AG09309 (cell line): ENCODE measurements around the gene KBTBD4.
"Not testable (repeated sequence)": the region's sequence is repeated elsewhere in the genome, so short reads cannot be mapped to it uniquely, and the experiment has no call there.

Experiments
- DNase-seq: peaks from one replicate; pipeline ENCODE4 v3.0.0-alpha.2; 2010; ENCODE audit warnings: low read depth
- H3K4me3 ChIP-seq: 2 replicates; pipeline ENCODE4 v1.5.1; 2011; ENCODE audit warnings: mild to moderate bottlenecking, low read depth, low read length, moderate library complexity; ENCODE audit not compliant: control insufficient read depth
- TF ChIP-seq, protein P1 (sequence below): IDR thresholded peaks from 2 replicates; pipeline ENCODE4 v1.5.1; 2011; ENCODE audit warnings: mild to moderate bottlenecking, low read depth, low read length, inconsistent platforms; ENCODE audit not compliant: insufficient read depth, control insufficient read depth; ENCODE audit errors: missing control alignments

KBTBD4 gene

GRCh38 chr11:47538741-47539565 is 39.8 kb downstream of the KBTBD4 start:
- TF ChIP-seq, protein P1, sequence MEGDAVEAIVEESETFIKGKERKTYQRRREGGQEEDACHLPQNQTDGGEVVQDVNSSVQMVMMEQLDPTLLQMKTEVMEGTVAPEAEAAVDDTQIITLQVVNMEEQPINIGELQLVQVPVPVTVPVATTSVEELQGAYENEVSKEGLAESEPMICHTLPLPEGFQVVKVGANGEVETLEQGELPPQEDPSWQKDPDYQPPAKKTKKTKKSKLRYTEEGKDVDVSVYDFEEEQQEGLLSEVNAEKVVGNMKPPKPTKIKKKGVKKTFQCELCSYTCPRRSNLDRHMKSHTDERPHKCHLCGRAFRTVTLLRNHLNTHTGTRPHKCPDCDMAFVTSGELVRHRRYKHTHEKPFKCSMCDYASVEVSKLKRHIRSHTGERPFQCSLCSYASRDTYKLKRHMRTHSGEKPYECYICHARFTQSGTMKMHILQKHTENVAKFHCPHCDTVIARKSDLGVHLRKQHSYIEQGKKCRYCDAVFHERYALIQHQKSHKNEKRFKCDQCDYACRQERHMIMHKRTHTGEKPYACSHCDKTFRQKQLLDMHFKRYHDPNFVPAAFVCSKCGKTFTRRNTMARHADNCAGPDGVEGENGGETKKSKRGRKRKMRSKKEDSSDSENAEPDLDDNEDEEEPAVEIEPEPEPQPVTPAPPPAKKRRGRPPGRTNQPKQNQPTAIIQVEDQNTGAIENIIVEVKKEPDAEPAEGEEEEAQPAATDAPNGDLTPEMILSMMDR = no peak
- no peak overlapping the region for H3K4me3 ChIP-seq

GRCh38 chr11:47536915-47537314 is 41.9 kb downstream of the KBTBD4 start:
- DNase-seq = no peak
- no peak overlapping the region for H3K4me3 ChIP-seq
- TF ChIP-seq, protein P1 = no peak

More at GRCh38 chr11:47538741-47539565, 39.8 kb downstream of the KBTBD4 start:
- no peak for DNase-seq

DNA sequence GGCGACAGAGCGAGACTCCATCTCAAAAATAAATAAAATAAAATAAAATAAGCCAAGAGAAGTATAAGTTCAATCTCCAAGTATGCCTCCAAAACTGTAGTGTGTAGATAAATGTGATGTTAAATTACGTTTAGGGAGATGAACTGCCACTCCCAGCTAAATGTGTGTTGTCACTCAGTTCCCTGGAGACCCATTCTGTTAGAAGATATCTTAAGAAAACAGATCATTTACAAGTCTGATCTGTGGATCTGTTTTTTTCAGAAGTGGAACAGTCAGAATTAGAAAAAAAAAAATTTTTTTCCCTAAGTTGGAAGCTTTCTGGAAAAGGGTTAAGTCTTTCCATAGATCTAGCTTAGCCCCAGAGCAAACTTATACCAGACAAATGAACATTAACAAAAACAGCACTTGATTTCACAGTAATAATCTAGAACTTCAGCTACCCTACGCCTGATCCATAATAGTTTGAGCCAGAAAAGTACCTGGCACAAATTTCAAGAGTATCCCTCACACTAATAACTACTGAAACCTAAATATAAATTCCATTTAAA is 44.0 kb downstream of the KBTBD4 start:
- no peak overlapping the region for H3K4me3 ChIP-seq
- DNase-seq = no peak
- TF ChIP-seq, protein P1 = no peak

GRCh38 chr11:47533690-47534151 is 45.0 kb downstream of the KBTBD4 start:
- TF ChIP-seq, protein P1 = no peak
- peak; percentile 58 for DNase-seq
- no peak overlapping the region for H3K4me3 ChIP-seq

GRCh38 chr11:47532597-47533213 is 46.1 kb downstream of the KBTBD4 start:
- no peak for DNase-seq
- TF ChIP-seq, protein P1 = no peak
- H3K4me3 ChIP-seq = no peak overlapping the region

GRCh38 chr11:47531666-47532065 is 47.1 kb downstream of the KBTBD4 start:
- DNase-seq = no peak
- H3K4me3 ChIP-seq = no peak overlapping the region
- TF ChIP-seq, protein P1 = no peak

DNA sequence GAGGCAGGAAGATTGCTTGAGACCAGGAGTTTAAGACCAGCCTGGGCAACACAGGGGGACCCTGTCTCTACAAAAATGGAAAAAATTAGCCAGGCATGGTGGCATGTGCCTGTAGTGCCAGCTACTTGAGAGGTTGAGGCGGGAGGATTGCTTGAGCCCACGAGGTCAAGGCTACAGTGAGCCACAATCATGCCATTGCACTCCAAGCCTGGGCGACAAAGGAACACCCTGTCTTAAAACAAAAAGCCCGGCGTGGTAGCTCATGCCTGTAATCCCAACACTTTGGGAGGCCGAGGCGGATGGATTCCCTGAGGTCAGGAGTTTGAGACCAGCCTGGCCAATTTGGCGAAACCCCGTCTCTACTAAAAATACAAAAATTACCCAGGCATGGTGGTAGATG is 48.0 kb downstream of the KBTBD4 start:
- DNase-seq, H3K4me3 ChIP-seq: not testable (repeated sequence)
